NCI-H1105 treated with DMSO at 0.1 percent for 48 hours (cell line): ENCODE measurements around the gene KLHL36.

Experiments used
- DNase-seq: peaks from one replicate; lab custom pipeline; 2025; lab: John Stamatoyannopoulos, UW

Gene KLHL36

DNA sequence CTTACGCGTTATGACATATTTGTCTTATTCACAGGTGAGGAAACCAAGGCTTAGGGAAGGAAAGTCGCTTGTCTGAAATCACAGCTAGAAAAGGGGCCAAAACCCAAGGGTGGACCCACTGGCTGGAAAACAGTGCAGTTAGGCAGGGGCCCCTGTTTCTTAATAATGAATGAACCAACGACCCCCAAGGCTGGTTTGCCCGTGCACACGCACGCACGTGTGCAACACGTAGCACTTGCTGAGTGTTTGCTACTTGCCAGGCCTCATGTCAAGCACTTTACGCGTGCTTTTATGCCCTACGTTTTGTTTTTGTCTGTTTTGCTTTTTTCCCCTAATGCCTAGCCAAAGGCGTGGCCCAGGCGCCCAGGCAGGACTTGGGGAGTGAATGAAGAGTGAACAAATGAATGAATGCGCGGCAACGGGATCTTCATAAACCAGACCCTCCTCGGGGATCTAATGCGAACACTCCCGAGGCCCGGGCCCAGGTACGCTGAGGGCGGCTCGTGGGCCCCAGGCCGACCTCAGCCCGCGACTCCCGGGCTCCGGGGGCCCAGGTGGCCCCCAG lies 50.9 kb downstream of the KLHL36 start:
- no peak for DNase-seq

DNA sequence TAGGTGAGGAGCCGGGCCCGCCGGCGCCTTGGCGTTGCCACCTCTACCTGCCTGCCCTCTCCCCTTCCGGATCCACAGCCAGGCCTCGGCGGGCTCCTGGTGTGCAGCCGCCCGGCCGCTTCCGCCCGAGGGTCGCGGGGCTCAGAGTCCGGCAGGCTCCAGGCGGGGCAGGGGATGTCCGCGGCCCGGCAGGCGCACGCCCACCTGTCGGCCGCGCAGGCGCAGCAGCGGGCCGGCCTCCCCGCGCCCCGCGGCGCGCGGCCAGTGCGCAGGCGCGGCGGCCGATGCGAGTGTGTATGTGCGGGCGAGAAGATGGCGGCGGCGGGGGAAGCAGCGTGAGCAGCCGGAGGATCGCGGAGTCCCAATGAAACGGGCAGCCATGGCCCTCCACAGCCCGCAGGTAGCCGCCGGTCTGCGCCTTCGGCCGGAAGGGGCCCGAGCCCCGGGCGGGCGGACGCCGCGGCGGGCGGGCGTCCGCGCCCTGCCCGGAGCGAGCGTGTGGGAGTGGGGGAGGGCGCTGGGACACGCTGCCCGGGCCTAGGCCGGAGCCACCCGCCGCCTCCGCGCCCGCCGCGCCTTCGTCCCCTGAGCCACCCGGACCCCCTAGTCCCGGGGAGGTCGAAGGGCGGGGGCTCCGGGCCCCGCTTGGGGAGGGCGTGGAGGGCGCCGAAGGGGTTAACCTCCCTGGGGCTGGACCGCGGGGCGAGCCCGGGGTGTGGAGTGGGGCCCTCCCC lies 51.6 kb downstream of the KLHL36 start, which contains the start of gene USP10:
Gene USP10, plus strand, starts transcription at position 289 of the 734 bp plus-strand sequence. Its CDS starts 91 bp downstream, at position 380.
- DNase-seq = peak; percentile 48

- no peak for DNase-seq
Measured at GRCh38 chr16:84700446-84701300, 52.4 kb downstream of the KLHL36 start.

DNA sequence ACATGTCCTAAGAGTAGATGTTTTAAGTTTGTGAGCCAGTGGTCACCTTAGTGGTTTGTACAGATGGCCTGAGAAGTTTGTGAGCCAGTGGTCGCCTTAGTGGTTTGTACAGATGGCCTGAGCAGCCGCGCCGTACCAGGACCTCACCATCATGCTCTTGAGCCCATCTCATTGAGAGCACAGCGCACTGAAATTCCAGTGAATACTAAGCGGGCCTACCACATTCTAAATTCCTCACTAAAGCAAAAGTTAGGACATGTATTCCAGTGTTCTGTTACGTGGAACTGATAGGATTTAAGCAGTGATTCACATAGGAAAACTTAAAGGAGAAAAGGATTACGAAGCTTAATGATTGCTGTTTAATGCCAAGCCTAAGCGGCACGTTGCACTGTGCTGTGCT lies 55.4 kb downstream of the KLHL36 start:
- DNase-seq = no peak

DNA sequence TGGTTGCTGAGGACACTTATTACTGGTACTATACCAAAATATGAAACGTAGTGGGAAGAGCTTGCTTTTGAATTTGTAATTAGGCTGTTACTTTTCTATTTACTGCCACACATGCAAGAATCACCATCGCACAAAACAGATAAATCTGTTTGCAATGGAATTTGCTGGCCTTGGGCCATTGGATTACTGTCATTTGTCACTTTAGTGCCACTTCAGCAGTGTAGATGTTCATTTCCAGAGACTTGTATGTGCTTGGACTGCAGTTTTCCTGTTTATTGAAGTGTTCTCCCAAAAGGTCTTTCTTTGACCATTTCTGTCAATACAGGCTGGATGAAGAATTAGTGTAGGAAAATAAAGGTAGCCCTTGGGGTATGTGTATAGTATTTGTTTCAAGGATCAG lies 55.9 kb downstream of the KLHL36 start:
- DNase-seq = no peak

DNA sequence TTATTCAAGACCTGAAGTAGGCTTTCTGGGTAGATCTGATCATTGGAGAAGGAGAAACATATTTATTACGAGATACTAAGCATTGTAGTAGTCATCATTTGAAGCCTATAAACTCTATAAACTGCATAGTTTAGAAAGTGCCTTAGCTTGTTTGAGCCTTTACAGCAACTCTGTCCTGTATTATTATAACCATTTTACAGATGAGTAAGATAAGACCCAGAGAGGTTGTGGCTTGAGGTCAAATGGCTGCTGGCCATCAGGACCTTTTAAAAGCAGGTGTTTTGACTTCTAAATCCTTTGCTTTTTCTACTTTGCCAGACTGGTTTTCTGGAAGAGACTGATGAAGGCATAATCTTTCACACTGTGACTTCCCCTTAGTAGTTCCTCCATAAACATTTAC lies 58.5 kb downstream of the KLHL36 start:
- no peak for DNase-seq

- no peak for DNase-seq
Measured at GRCh38 chr16:84709609-84710008, 61.3 kb downstream of the KLHL36 start.

- no peak for DNase-seq
Measured at GRCh38 chr16:84710686-84711085, 62.4 kb downstream of the KLHL36 start.
